Activated T-helper 2 cell treated with anti-CD3 and anti-CD28 coated beads, Interferon-gamma antibody, Interleukin-2, Interleukin-4, amounts not matched to agents 10 μg/mL and 5 μg/mL and 100 μg/mL, durations not matched to agents 14 hours and 24 hours and 36 hours (primary cell): ENCODE measurements around the gene KLHL35. TPM values are rescaled to one million over a fixed set of nuclear protein-coding genes. Genes with fewer than 3 reads are reported as not detected.

Source experiments
- DNase-seq: peaks from one replicate; pipeline ENCODE4 v3.0.0; 2021; ENCODE audit warnings: low spot score
- H3K27ac Mint-ChIP-seq: one replicate; pipeline ENCODE4 v1.8.0; 2021; ENCODE audit warnings: mixed read lengths
- H3K27me3 Mint-ChIP-seq: one replicate; pipeline ENCODE4 v1.8.0; 2021; ENCODE audit warnings: low read depth, mixed read lengths
- H3K36me3 Mint-ChIP-seq: one replicate; pipeline ENCODE4 v1.8.0; 2021; ENCODE audit warnings: low read depth, mixed read lengths
- H3K4me1 Mint-ChIP-seq: one replicate; pipeline ENCODE4 v1.8.0; 2021; ENCODE audit warnings: low read depth, mixed read lengths
- H3K4me3 Mint-ChIP-seq: one replicate; pipeline ENCODE4 v1.8.0; 2021; ENCODE audit warnings: low read depth, mild to moderate bottlenecking, moderate library complexity, mixed read lengths
- H3K9me3 Mint-ChIP-seq: one replicate; pipeline ENCODE4 v1.8.0; 2021; ENCODE audit warnings: mixed read lengths
- intact Hi-C: fragments of 100-400 bp; cut with micrococcal nuclease; formaldehyde crosslinking; loops from one replicate; pipeline ENCODE4 v1.15.1; 2023
- total RNA-seq: library from RNA; stranded (reverse); gene quantifications from 2 replicates; pipeline ENCODE4 v1.2.3, GENCODE V29; 2022

Gene KLHL35
- total RNA-seq, 1 donor from 2014 or later, result 1.6 TPM

- Mint-ChIP-seq H3K27me3 (peaks cover 3% of the 10 kb centered on the region), H3K36me3 (no peaks in the 10 kb centered on the region), H3K4me3 (no peak overlapping the region)
Observed at GRCh38 chr11:75442161-75442885, 9.3 kb upstream of the KLHL35 start.

GRCh38 chr11:75441804-75442132, 8.8 kb upstream of the KLHL35 start:
- no peaks in the 10 kb centered on the region for H3K36me3 Mint-ChIP-seq
- H3K9me3 Mint-ChIP-seq, result no peaks in the 10 kb centered on the region
- no peak overlapping the region for H3K4me3 Mint-ChIP-seq
- DNase-seq, result no peak
- no peaks in the 10 kb centered on the region for H3K4me1 Mint-ChIP-seq
- peaks cover 3% of the 10 kb centered on the region for H3K27me3 Mint-ChIP-seq
- intact Hi-C loops, result no loop called here
- H3K27ac Mint-ChIP-seq, result no peak overlapping the region

More at GRCh38 chr11:75442161-75442885, 9.3 kb upstream of the KLHL35 start:
- DNase-seq, result no peak
- intact Hi-C loops, result no loop called here
- Mint-ChIP-seq H3K4me1 (no peaks in the 10 kb centered on the region), H3K9me3 (no peaks in the 10 kb centered on the region), H3K27ac (no peak overlapping the region)

- no peaks in the 10 kb centered on the region for H3K9me3 Mint-ChIP-seq
- no peak for DNase-seq
- intact Hi-C loops, result no loop called here
- H3K4me1 Mint-ChIP-seq, result no peaks in the 10 kb centered on the region
- no peak overlapping the region for H3K4me3 Mint-ChIP-seq
- H3K27me3 Mint-ChIP-seq, result peaks cover 3% of the 10 kb centered on the region
- no peak overlapping the region for H3K27ac Mint-ChIP-seq
- no peaks in the 10 kb centered on the region for H3K36me3 Mint-ChIP-seq
Observed at GRCh38 chr11:75440960-75441803, 8.2 kb upstream of the KLHL35 start.

- no peaks in the 10 kb centered on the region for H3K27me3 Mint-ChIP-seq
- H3K4me3 Mint-ChIP-seq, result no peak overlapping the region
- no peak for DNase-seq
- intact Hi-C loops, result no loop called here
- no peaks in the 10 kb centered on the region for H3K4me1 Mint-ChIP-seq
- no peak overlapping the region for H3K27ac Mint-ChIP-seq
- no peaks in the 10 kb centered on the region for H3K9me3 Mint-ChIP-seq
- no peaks in the 10 kb centered on the region for H3K36me3 Mint-ChIP-seq
Observed at GRCh38 chr11:75439495-75440120, 6.6 kb upstream of the KLHL35 start.

DNA sequence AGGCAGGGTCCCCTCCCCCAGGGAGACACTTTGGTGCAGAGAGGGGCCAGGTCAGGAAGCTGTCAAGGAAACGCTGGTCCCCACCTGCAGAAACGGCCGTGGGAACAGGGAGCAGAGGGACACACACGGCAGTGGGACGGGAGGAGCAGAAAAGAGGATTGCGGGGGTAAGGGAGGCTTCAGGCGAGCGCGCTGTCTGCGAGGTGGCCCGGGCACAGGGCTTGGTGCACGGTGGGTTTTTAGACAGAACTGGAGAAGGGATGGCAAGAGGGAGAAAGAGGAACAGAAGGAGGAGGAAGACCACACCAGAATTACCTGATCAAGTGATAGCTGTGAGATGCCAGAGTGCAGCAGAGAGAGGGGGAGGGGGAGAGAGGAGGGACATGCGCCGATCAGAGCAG, 6.0 kb upstream of the KLHL35 start:
- H3K9me3 Mint-ChIP-seq, result no peaks in the 10 kb centered on the region
- H3K36me3 Mint-ChIP-seq, result no peaks in the 10 kb centered on the region
- no peak overlapping the region for H3K4me3 Mint-ChIP-seq
- no peaks in the 10 kb centered on the region for H3K4me1 Mint-ChIP-seq
- intact Hi-C loops, result no loop called here
- no peak for DNase-seq
- H3K27me3 Mint-ChIP-seq, result peaks cover 1% of the 10 kb centered on the region
- H3K27ac Mint-ChIP-seq, result no peak overlapping the region

- intact Hi-C loops, result no loop called here
- DNase-seq, result no peak
- no peaks in the 10 kb centered on the region for H3K36me3 Mint-ChIP-seq
- H3K9me3 Mint-ChIP-seq, result no peaks in the 10 kb centered on the region
- no peaks in the 10 kb centered on the region for H3K4me1 Mint-ChIP-seq
- no peak overlapping the region for H3K4me3 Mint-ChIP-seq
- H3K27ac Mint-ChIP-seq, result no peak overlapping the region
- peaks cover 4% of the 10 kb centered on the region for H3K27me3 Mint-ChIP-seq
Observed at GRCh38 chr11:75437966-75438659, 5.1 kb upstream of the KLHL35 start.

DNA sequence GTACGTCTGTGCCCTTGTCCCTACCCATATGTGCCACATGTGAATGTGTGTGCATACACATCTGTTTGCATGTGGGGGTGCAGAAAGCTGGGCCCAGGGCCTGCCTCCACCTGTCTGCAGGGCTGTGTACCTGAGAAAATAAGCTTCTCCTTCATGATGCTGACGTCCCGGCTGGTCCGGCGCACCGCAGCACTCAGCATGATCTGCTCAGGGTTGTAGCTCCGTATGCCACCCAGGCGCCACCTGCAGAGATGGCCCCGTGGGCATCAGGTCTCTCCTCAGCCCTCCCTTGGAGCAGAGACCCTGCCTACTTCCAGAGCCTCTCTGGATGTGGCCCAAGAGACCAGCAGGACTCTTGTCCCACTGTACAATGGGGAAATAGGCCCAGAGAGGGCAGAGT, 3.8 kb upstream of the KLHL35 start:
- peaks cover 16% of the 10 kb centered on the region for H3K27me3 Mint-ChIP-seq
- no peaks in the 10 kb centered on the region for H3K9me3 Mint-ChIP-seq
- intact Hi-C loops, result no loop called here
- no peak overlapping the region for H3K27ac Mint-ChIP-seq
- no peaks in the 10 kb centered on the region for H3K4me1 Mint-ChIP-seq
- no peak for DNase-seq
- no peaks in the 10 kb centered on the region for H3K36me3 Mint-ChIP-seq
- no peak overlapping the region for H3K4me3 Mint-ChIP-seq

GRCh38 chr11:75435571-75435925, 2.5 kb upstream of the KLHL35 start:
- intact Hi-C loops, result no loop called here
- no peak for DNase-seq
- no peaks in the 10 kb centered on the region for H3K9me3 Mint-ChIP-seq
- H3K4me1 Mint-ChIP-seq, result peaks cover 4% of the 10 kb centered on the region
- H3K27me3 Mint-ChIP-seq, result peaks cover 29% of the 10 kb centered on the region
- H3K4me3 Mint-ChIP-seq, result no peak overlapping the region
- no peaks in the 10 kb centered on the region for H3K36me3 Mint-ChIP-seq
- H3K27ac Mint-ChIP-seq, result no peak overlapping the region

DNA sequence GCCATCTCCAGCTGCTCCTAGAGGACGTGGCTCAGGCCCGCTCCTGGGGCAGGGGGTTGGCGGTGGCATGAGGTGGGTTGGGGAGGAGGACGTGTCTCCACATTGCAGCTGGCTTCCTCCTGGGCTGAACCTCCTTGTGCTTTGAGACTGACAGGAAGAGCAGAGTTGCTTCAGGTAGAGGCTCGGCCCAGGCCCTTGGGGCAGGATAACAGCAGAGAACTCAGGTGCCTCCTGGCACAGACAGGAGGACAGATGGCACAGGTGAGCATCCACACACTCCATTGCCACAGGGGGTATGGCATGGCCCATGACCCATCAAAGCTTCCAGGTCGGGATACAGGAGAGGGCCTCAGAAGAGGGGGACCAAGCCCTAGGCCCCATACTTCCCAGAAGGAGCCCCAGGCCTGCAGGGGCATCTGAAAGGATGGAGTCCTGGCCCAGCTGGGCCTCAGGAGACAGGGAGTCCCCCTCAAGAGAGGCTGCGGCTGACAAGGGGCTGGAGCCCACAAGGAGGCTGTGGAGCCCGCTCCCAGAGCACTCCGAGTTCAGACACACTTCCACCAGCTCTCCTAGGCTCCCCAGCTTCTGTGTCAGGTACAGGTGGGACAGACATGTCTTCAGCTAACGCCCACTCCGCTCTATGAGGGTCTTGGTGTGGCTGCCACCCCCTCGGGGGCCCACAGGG, 2.0 kb upstream of the KLHL35 start:
- peaks cover 30% of the 10 kb centered on the region for H3K27me3 Mint-ChIP-seq
- no peak for DNase-seq
- intact Hi-C loops, result no loop called here
- no peak overlapping the region for H3K27ac Mint-ChIP-seq
- H3K36me3 Mint-ChIP-seq, result no peaks in the 10 kb centered on the region
- H3K4me1 Mint-ChIP-seq, result peaks cover 5% of the 10 kb centered on the region
- H3K4me3 Mint-ChIP-seq, result no peak overlapping the region
- no peaks in the 10 kb centered on the region for H3K9me3 Mint-ChIP-seq

- intact Hi-C loops, result no loop called here
- H3K9me3 Mint-ChIP-seq, result peaks cover 4% of the 10 kb centered on the region
- no peak overlapping the region for H3K4me3 Mint-ChIP-seq
- peaks cover 8% of the 10 kb centered on the region for H3K4me1 Mint-ChIP-seq
- H3K27ac Mint-ChIP-seq, result no peak overlapping the region
- no peak for DNase-seq
- peaks cover 4% of the 10 kb centered on the region for H3K36me3 Mint-ChIP-seq
- peaks cover 34% of the 10 kb centered on the region for H3K27me3 Mint-ChIP-seq
Observed at GRCh38 chr11:75434051-75434450, 1.0 kb upstream of the KLHL35 start.

DNA sequence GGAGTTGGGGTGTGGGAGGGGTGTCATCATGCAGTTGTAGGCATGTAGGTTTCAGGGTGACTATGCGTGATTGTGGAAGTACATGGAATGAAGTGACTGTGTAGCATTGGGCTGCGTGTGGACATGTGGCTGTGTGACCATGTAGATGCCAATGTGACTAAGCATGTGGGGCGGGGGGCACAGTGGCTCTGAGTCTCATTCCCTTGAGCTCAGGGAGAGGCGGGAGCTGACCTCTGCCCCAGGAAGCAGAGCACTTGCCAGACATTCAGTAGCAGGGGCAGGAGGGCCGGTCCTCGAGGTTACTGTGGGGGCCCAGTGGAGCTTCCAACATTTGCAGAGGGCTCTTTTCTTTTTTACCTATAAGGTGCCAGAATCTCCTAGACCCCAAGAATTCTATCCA, 440 bp upstream of the KLHL35 start:
- no peak overlapping the region for H3K4me3 Mint-ChIP-seq
- H3K27me3 Mint-ChIP-seq, result peaks cover 39% of the 10 kb centered on the region
- peaks cover 9% of the 10 kb centered on the region for H3K9me3 Mint-ChIP-seq
- peaks cover 4% of the 10 kb centered on the region for H3K36me3 Mint-ChIP-seq
- intact Hi-C loops, result no loop called here
- peaks cover 10% of the 10 kb centered on the region for H3K4me1 Mint-ChIP-seq
- H3K27ac Mint-ChIP-seq, result no peak overlapping the region
- no peak for DNase-seq
